ENCODE results near the gene TOGARAM2.
"Not testable (repeated sequence)": the region's sequence is repeated elsewhere in the genome, so short reads cannot be mapped to it uniquely, and the experiment has no call there.

Gene TOGARAM2

DNA sequence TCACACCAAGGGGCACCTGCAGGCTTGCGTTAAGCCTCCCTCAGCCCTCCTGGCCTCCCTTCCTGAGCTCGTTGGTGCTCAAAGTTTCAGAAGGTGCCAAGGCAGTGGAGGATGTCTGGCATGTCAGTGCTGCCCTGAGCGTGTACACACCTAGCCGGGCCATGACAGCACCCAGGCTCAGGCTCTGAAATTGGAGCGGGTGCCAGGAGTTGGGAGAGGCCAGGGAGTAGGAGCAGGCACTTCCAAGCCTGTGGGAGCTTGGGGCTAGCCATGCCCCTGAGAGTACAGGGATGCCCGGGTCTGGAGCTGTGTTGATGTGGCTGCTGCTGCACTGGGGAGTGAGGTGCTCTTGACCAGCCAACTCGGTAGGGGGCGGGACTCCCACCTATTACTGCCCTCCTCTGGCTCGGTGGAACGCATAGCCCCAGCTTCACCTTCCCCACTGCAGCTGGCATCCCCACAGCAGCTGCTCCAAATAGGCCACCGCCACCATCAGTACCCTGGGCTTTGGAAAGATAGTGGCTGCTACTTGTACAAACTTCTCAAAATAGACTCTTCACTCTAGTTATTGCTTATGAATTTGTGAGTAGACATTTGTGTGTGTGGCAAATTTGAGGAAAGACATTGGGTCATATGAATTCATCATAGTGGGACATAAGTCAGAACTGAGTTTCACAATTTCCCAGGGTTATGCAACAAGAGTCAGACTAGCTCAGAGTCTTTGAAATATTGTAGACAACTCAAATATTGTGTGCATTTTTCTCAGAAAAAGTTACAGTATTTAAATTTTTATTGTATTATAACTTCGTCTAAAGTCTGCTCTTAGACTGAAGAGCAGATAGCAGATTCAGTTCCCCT lies 100.0 kb downstream of the TOGARAM2 start:
- TF ChIP-seq, protein P1, sequence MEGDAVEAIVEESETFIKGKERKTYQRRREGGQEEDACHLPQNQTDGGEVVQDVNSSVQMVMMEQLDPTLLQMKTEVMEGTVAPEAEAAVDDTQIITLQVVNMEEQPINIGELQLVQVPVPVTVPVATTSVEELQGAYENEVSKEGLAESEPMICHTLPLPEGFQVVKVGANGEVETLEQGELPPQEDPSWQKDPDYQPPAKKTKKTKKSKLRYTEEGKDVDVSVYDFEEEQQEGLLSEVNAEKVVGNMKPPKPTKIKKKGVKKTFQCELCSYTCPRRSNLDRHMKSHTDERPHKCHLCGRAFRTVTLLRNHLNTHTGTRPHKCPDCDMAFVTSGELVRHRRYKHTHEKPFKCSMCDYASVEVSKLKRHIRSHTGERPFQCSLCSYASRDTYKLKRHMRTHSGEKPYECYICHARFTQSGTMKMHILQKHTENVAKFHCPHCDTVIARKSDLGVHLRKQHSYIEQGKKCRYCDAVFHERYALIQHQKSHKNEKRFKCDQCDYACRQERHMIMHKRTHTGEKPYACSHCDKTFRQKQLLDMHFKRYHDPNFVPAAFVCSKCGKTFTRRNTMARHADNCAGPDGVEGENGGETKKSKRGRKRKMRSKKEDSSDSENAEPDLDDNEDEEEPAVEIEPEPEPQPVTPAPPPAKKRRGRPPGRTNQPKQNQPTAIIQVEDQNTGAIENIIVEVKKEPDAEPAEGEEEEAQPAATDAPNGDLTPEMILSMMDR (IDR thresholded peaks at IDR 0.05; ENCODE audit: borderline replicate concordance, insufficient read depth, low read depth, low read length): no peak
- H3K4me3 ChIP-seq (ENCODE audit: low read depth, low read length): no peak overlapping the region

DNA sequence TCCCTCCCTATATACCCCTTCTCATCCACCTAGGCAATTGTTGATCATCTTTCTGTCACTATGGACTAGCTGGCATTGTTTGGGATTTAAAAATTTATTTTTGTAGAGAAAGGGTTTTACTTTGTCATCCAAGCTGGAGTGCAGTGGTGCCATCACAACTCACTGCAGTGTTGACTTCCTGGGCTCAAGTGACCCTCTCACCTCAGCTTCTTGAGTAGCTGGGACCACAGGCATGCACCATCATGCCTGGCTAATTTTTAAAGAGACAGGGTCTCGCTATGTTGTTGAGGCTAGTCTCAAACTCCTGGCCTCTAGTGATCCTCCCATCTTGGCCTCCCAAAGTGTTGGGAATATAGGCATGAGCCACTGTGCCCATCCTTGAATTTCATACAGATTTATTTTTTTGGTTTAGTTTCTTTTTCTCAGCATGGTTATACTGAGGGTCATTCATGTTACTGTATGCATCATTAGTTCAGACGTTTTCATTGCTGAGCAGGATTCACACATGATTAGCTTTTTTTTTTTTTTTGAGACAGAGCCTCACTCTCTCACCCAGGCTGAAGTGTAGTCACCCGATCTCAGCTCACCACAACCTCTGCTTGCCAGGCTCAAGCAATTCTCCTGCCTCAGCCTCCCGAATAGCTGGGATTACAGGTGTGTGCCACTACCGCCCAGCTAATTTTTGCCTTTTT lies 101.9 kb downstream of the TOGARAM2 start:
- TF ChIP-seq, protein P1 (IDR thresholded peaks at IDR 0.05; ENCODE audit: borderline replicate concordance, insufficient read depth, low read depth, low read length): no peak
- no peak overlapping the region for H3K4me3 ChIP-seq (ENCODE audit: low read depth, low read length)

DNA sequence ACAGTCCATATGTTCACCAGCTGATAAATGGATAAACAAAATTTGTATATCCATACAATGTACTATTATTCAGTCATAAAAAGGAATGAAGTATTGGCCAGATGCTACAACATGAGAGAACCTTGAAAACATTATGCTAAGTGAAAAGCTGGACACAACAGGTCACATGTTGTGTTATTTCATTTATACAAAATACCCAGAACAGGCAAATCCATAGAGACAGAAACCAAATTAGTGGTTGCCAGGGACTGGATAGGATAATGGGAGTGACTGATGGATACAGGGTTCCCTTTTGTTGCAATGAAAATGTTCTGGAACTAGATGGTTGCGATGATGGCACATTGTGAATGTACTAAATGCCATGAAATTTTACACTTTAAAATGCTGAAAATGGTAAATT lies 103.5 kb downstream of the TOGARAM2 start:
- no peak overlapping the region for H3K4me3 ChIP-seq (ENCODE audit: low read depth, low read length)
- TF ChIP-seq, protein P1 (IDR thresholded peaks at IDR 0.05; ENCODE audit: borderline replicate concordance, insufficient read depth, low read depth, low read length): no peak

DNA sequence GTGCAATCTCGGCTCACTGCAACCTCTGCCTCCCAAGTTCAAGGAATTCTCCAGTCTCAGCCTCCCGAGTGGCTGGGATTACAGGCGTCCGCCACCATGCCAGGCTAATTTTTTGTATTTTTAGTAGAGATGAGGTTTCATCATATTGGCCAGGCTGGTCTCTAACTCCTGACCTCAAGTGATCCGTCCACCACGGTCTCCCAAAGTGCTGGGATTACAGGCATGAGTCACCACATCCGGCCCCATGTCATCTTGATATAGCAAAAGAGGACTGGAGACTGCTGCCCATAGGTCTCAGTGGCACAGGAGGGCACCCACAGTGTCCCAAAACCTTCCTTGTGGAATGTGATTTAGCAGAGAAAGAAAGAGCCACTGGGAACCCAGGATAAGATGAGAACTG lies 109.2 kb downstream of the TOGARAM2 start:
- H3K4me3 ChIP-seq (ENCODE audit: low read depth, low read length): not testable (repeated sequence)

DNA sequence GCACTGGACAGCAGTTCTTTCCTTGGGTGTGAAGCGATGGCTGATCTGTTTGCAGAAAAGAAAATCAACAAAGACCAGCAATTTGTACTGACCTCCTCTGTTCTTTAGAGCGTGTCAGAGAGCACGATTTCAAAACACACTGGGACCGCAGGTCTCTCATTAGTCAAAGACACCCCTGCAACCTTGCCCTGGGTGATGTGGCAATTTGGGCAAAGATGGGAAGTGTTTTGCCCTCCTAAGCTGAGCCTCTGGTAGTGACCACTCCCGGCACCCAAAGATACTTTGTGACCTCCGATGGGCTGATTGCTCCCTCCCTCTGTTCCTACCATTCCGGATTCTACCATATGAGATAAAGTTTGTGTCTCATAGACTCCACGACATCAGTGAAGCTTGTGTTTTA lies 115.9 kb downstream of the TOGARAM2 start:
- H3K4me3 ChIP-seq (ENCODE audit: low read depth, low read length): no peak overlapping the region
- TF ChIP-seq, protein P1 (IDR thresholded peaks at IDR 0.05; ENCODE audit: borderline replicate concordance, insufficient read depth, low read depth, low read length): no peak

DNA sequence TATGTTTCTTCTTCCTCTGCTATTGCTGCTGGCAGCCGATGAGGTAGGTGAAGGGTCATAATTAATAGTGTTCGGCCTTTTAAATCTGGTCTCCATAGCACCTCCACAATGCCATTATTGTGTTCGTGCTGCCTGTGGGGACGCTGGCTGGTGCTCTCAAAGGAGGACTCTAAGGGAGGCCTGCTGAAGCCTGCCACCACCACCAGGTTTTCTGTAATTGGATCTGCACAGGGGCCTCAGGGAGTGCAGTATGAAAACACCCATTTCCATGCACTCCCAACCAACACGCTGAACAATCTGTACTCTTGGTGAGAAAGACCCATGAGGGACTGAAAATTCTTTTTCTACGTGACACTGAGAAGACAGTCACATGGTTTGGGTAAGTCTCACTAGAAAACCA lies 116.5 kb downstream of the TOGARAM2 start:
- H3K4me3 ChIP-seq (ENCODE audit: low read depth, low read length): no peak overlapping the region
- TF ChIP-seq, protein P1 (IDR thresholded peaks at IDR 0.05; ENCODE audit: borderline replicate concordance, insufficient read depth, low read depth, low read length): no peak

DNA sequence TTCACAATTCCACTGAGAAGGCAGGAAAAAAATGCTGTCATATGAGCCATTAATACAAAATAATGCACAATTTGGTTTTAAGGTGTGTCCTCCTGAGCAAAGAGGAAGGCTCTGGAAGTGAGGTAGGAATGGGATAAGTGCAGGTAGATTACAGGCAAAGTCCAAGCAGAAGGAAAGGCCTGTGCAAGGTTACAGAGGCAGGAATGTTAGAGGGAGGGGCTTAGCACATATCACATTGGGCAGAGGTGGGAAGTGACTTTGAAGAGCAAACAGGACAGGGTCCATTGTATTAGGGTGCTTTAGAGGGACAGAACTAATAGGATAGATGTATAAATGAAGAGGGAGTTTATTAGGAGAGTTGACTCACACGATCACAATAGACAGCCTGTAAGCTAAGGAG lies 119.5 kb downstream of the TOGARAM2 start:
- H3K4me3 ChIP-seq (ENCODE audit: low read depth, low read length): no peak overlapping the region
- TF ChIP-seq, protein P1 (IDR thresholded peaks at IDR 0.05; ENCODE audit: borderline replicate concordance, insufficient read depth, low read depth, low read length): no peak

Measured in GM12875 (cell line).